ENCODE results near the gene FREM3.

FREM3 gene

GRCh38 chr4:143658336-143658735 is 42.1 kb downstream of the FREM3 start:
- DNase-seq, result no peak

- DNase-seq, result no peak
These were observed 45.9 kb downstream of the FREM3 start for GRCh38 chr4:143654571-143654970.

- DNase-seq, result no peak
These were observed 47.4 kb downstream of the FREM3 start for GRCh38 chr4:143653031-143653430.

GRCh38 chr4:143643399-143643798 is 57.1 kb downstream of the FREM3 start:
- no peak for DNase-seq

GRCh38 chr4:143642611-143643010 is 57.9 kb downstream of the FREM3 start:
- no peak for DNase-seq

- DNase-seq, result no peak
These were observed 59.1 kb downstream of the FREM3 start for GRCh38 chr4:143641361-143641760.

GRCh38 chr4:143634763-143635162 is 65.7 kb downstream of the FREM3 start:
- no peak for DNase-seq

- no peak for DNase-seq
These were observed 66.6 kb downstream of the FREM3 start for GRCh38 chr4:143633833-143634232.

- DNase-seq, result no peak
These were observed 74.2 kb downstream of the FREM3 start for GRCh38 chr4:143626134-143626911.

GRCh38 chr4:143625632-143626031 is 74.8 kb downstream of the FREM3 start:
- DNase-seq, result no peak

- no peak for DNase-seq
These were observed 76.6 kb downstream of the FREM3 start for GRCh38 chr4:143623896-143624295.

- DNase-seq, result no peak
These were observed 81.7 kb downstream of the FREM3 start for GRCh38 chr4:143618811-143619210.

- DNase-seq, result no peak
These were observed 82.3 kb downstream of the FREM3 start for GRCh38 chr4:143617994-143618679.

- no peak for DNase-seq
These were observed 83.7 kb downstream of the FREM3 start for GRCh38 chr4:143616771-143617170.

GRCh38 chr4:143609492-143609891 is 91.0 kb downstream of the FREM3 start:
- no peak for DNase-seq

GRCh38 chr4:143606480-143606879 is 94.0 kb downstream of the FREM3 start:
- DNase-seq, result no peak

- DNase-seq, result no peak
These were observed 100.6 kb downstream of the FREM3 start for GRCh38 chr4:143599827-143600226.

- no peak for DNase-seq
These were observed 101.7 kb downstream of the FREM3 start for GRCh38 chr4:143598816-143599215.

GRCh38 chr4:143597276-143597675 is 103.2 kb downstream of the FREM3 start:
- no peak for DNase-seq

GRCh38 chr4:143587703-143588102 is 112.8 kb downstream of the FREM3 start:
- DNase-seq, result no peak

- DNase-seq, result no peak
These were observed 114.4 kb downstream of the FREM3 start for GRCh38 chr4:143586080-143586479.

GRCh38 chr4:143585548-143585947 is 114.9 kb downstream of the FREM3 start:
- no peak for DNase-seq

- no peak for DNase-seq
These were observed 119.0 kb downstream of the FREM3 start for GRCh38 chr4:143581331-143581946.

- no peak for DNase-seq
These were observed 125.1 kb downstream of the FREM3 start for GRCh38 chr4:143575331-143575730.

Measured in inflammatory macrophage treated with lipopolysaccharide for 1 hour (primary cell).